Activated CD4-positive, alpha-beta T cell treated with anti-CD3 and anti-CD28 coated beads for 48 hours (primary cell): ENCODE data around the gene CPVL.
A peak's percentile ranks its signal among the peaks of the same experiment; 100 is the strongest.

ENCODE experiments used
- DNase-seq: peaks from one replicate; pipeline ENCODE4 v3.0.0-alpha.2; 2020

The CPVL gene

GRCh38 chr7:29146057-29146706 is at the start of gene CPVL:
Gene CPVL (minus strand): TSS chr7:29146537. CDS start chr7:29121061, 25,476 bp downstream.
- peak; percentile 3 for DNase-seq

- peak; percentile 42 for DNase-seq
Measured at GRCh38 chr7:29194594-29195427, 48.5 kb upstream of the CPVL start, which contains the start of gene CHN2. Gene CHN2 (plus strand): TSS chr7:29194775.

DNA sequence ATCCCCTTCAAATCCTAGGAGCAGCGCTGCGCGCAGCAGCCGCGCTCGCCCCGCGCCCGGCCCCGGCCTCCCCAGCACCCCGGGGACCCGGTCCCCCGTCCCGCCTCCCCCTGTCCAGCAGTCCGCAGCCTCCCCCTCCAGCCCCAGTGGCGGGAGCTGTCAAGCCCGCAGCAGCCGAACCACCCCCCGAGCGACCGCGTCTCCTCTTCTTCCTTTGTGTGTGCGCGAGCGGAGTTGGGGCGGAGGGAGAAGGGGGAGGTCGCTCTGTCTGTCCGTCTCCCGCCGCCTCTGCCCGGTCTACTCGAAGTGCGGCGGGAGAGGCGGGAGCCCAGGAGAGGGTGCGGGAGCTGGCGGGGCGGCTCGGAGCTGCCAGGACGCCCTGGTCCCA is 47.9 kb upstream of the CPVL start:
- peak; percentile 10 for DNase-seq

DNA sequence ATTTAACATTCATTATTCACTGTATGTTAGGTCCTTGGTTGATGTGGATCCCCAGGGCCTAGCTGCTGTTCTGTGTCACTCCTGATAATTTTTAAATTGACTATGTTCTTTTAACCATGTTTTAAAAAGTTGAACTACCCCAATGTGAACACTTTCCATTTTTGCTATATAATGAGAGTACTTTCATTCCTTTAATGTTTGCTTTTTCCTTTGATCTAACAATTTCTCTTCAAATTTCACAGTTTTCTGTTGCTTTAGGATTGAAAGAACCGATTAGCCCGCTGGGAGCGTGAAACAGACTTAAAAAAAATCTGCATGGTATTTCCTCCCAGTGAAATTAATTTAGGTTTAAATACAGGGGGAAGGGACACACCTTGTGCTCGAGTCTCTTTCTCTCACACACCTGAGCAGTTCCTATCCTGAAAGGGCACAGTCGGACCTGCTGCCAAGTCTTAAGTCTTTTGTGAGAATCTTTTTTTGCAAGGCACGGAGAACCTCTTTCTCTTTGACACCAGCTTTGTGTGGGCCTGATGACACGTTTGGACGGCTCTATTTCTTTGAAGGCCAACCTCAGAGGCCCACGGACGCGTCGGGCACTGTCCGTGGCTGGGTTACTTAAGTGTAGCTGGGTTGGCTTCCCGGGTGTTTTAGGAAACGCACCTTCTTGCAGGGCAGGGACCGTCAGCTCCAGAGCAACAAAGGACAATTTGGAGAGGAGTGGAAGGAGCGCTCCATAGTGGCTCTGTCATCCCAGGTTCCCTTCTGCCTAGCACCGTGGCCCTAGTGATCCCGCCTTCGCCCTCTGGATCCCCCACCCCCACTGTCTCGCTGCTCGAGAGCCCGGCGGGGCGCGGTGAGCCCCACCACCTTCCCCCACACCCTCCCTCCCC is 47.2 kb upstream of the CPVL start:
- no peak for DNase-seq

DNA sequence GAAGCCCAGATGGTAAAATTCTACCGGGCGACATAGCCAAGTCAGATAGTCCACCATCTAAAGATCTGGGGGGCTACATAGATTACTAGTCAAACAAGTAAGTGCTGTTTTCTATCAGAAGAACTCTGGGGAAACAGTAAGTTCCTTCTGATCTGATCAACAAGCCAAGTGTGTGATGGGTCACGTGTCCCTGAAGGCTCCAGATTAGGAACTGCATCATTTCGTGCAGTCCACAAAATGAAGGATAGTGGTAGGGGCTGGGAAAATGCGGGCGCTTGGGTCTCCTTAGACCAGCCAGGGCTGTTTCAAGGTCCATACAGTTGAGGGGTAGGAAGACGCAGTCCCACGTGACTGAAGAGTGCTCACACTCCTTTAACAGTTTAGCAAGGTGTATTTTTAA is 46.5 kb upstream of the CPVL start:
- no peak for DNase-seq

GRCh38 chr7:29192323-29192722 is 46.0 kb upstream of the CPVL start:
- no peak for DNase-seq

DNA sequence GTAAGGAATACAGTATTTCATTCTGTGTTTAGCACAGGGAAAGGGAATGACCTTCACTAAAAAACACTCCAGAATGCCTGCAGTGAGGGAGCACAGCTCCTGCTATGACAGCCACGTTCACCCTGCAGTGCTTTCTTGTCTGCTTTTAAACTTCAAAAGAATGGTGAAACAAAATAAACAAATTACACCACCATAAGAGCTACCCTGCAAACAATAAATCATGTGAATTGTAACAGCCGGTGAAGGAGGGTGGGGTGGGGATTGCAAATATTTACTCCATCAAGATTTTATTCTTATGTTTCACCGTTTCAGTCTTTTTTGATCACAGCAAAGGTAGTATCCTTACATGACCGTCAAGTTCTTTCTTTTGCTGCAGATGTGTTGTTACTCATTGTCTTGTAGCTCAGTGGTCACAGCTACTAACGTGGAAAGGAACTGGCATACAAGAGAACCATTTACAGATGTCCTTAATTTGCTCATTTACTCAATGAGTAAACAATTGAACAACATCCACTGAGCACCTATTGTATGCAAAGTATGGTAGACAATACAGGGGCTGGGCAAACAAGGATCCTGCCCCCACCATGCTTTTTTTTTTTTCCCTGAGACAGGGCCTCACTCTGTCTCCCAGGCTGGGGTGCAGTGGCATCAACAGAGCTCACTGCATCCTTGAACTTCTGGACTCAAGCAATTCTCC is 44.2 kb upstream of the CPVL start:
- DNase-seq: no peak

GRCh38 chr7:29189743-29190201 is 43.4 kb upstream of the CPVL start:
- DNase-seq: peak; percentile 62

GRCh38 chr7:29185613-29186012 is 39.3 kb upstream of the CPVL start:
- no peak for DNase-seq

DNA sequence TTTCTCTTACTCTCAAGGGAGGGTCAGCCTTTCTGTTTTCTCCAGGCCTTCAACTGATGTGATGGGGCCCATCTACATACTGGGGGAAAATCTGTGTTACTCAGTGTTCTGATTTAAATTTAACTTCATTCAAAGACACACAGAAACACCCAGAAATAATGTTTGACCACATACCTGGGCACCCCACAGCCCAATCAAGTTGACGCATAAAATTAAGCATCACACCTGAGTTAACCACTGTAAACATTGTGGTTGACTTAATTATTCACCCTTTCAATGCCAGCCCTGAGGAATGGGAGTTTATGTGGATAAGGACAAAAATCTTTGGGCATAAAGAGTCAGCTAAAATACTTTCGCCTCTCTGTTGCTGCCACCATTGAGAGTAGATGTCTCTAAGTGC is 38.3 kb upstream of the CPVL start:
- no peak for DNase-seq

DNA sequence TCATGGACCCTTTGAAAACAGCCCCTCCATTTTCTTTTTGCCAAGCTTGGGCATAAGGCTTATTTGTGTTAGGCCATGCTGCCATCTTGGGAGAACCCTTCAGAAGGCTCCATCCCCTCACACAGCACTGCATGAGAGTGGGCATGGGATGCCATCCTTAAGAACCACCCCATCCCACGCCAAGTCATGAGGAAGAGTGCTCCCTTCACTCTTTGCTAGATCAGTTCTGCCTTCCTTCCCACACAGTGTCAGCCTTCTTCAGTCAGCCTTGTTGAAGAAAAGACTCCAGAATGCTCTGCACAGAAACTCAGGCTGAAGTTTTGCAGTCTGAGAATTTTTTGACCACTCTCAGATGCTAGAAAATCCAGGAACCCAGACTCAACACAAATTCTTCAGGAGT is 32.8 kb upstream of the CPVL start:
- no peak for DNase-seq

- peak; percentile 34 for DNase-seq
Measured at GRCh38 chr7:29177963-29178600, 31.7 kb upstream of the CPVL start.

DNA sequence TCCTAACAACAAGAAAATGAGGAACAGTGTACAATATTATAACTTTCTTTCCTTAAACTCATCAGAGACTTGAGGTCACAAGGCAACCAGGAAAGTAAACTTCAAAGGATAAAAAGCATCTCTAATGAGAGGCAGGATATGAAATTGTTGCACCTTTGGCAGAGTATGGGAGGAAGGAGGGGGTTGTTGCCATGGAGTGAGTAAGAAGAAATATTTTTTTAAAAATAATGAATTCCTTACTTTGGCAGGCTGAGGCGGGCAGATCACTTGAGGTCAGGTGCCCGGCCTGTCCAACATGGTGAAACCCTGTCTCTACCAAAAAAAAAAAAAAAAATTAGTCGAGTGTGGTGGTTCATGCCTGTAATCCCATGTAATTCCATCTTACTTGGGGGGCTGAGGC is 27.1 kb upstream of the CPVL start:
- DNase-seq: no peak

DNA sequence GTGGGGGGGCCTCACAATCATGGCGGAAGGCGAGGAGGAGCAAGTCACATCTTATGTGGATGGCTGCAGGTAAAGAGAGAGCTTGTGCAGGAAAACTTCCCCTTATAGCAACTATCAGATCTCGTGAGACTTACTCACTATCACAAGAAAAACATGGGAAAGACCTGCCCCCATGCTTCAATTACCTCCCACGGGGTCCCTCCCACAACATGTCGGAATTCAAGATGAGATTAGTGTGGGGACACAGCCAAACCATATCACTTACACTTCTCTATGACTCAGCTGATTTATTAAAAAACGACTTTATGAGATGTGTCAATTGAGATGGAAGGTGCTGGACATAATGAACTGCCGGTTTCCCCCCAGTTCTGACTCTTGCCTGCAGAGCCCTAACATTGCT is 24.4 kb upstream of the CPVL start:
- no peak for DNase-seq

GRCh38 chr7:29167721-29168120 is 21.4 kb upstream of the CPVL start:
- DNase-seq: no peak

DNA sequence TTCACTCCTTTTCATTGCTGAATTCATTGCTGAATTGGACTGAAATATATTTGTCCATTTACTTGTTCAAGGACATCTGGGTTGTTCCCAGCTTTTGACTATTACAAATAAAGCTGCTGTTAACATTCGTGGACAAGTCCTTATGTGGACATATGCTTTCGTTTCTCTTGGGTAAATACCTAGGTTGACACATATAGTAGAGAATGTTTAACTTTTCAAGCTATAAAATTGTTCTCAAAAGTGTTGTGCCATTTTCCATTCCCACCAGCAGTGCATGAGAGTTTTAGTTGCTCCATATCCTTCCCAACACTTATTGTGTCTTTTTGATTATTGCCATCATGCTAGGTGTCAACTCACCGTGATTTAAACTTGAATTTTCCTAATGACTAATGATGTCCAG is 17.5 kb upstream of the CPVL start:
- DNase-seq: no peak

GRCh38 chr7:29162577-29162976 is 16.2 kb upstream of the CPVL start:
- no peak for DNase-seq

GRCh38 chr7:29161231-29161630 is 14.9 kb upstream of the CPVL start:
- DNase-seq: no peak

DNA sequence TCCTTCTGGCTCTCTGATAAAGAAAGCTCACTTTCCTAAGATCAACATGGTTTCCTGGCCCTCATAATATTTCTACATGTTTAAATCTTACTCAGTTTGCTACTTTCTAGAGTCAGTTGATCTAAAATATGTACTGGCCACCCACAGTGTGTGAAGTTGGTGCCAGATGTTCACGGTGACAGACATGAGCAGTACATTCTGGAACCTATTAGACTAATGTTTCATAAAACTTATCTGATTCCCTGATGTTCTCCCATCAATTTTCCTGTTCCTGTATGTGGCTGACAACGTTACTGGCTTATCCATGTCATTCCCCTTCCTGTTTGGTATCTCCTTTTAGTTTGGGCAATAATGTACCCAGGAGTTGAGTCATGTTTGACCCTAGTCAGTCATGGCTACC is 13.7 kb upstream of the CPVL start:
- no peak for DNase-seq

DNA sequence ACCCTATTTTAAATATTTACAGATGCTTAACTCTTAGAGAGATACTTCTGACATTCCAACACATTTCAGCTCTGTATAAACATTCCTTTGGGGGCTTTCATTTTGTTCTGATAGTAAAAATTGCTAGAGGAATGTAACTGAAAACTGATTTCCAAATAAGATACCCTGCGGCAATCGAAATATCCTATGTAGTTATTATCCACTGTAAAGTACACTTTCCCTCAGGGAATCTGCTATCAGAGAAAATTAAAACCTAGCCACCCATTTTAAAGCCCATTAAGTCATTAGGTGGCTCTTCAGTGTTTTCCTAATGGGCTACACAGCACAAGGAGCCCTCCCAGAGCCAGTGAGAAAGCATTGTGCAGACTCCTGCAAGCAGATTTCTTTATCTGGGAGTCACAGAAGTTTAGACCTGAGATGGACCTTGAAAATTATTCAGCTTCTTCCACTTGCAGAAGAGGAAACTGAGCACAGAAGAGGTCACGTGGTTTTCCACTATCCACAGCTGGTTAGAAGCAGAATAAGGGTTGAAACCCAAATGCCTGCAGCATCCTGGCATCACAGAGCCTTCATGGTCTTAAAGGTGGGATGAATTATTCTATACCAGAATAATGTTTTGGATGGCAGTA is 12.6 kb upstream of the CPVL start:
- no peak for DNase-seq

DNA sequence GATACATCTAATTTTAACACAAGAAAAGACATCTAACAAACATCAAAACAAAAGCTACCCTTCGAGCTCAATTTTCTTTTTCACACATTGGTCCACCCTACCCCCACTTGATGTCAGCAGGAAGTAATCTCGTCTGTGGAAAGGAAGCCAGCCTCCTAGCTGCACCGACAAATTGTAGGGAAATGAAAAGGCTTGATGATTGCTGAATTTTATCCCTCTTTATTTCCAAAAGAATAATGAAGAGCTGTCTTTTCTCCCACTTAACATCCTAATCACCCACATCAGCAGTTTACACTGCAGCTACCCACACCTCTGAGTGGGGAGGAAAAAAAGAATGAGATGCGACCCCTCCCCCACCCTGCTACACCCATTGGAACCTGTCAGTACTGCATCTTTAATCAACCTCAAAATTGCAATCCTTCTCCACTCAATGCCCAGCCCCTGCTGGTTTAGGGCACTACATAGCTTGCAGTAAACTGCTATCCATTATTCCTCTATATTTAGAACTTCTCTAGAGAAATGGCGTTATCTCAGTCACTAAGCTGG is 10.6 kb upstream of the CPVL start:
- DNase-seq: no peak
